ENCODE data around the gene SEMA4D.
A peak's percentile ranks its signal among the peaks of the same experiment; 100 is the strongest.

SEMA4D gene

GRCh38 chr9:89418474-89418845 lies 79.5 kb downstream of the SEMA4D start:
- TF ChIP-seq, protein P1, sequence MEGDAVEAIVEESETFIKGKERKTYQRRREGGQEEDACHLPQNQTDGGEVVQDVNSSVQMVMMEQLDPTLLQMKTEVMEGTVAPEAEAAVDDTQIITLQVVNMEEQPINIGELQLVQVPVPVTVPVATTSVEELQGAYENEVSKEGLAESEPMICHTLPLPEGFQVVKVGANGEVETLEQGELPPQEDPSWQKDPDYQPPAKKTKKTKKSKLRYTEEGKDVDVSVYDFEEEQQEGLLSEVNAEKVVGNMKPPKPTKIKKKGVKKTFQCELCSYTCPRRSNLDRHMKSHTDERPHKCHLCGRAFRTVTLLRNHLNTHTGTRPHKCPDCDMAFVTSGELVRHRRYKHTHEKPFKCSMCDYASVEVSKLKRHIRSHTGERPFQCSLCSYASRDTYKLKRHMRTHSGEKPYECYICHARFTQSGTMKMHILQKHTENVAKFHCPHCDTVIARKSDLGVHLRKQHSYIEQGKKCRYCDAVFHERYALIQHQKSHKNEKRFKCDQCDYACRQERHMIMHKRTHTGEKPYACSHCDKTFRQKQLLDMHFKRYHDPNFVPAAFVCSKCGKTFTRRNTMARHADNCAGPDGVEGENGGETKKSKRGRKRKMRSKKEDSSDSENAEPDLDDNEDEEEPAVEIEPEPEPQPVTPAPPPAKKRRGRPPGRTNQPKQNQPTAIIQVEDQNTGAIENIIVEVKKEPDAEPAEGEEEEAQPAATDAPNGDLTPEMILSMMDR (IDR thresholded peaks at IDR 0.05; ENCODE audit: borderline replicate concordance, extremely low read depth, low read length, poor library complexity, severe bottlenecking) = no peak
- no peak for TF ChIP-seq EZH2 (IDR thresholded peaks at IDR 0.05; ENCODE audit: borderline replicate concordance, low read depth, low read length, severe bottlenecking)
- ATAC-seq (ENCODE audit: insufficient read depth, low read depth) (no peak), DNase-seq (no peak)
- peaks cover 75% of the 10 kb centered on the region for H3K36me3 ChIP-seq (ENCODE audit: insufficient read depth, low read length)
- H3K4me1 ChIP-seq (ENCODE audit: insufficient read depth, low read length) = peaks cover 15% of the 10 kb centered on the region
- no peak overlapping the region for H3K9ac ChIP-seq (ENCODE audit: low read depth, low read length)
- no peaks in the 10 kb centered on the region for H3K9me3 ChIP-seq (ENCODE audit: insufficient read depth, low read length, severe bottlenecking)
- 0 out of 2 replicates have a peak overlapping the region, but pooled peaks have one; percentile 14 for H3K27ac ChIP-seq (ENCODE audit: low read length)
- no peak overlapping the region for H2AFZ ChIP-seq (ENCODE audit: low read depth, low read length)
- H3K79me2 ChIP-seq (ENCODE audit: insufficient read depth, low read length) = peaks cover 100% of the 10 kb centered on the region
- peaks cover 81% of the 10 kb centered on the region for H4K20me1 ChIP-seq (ENCODE audit: insufficient read depth, low read length)
- no peak overlapping the region for H3K4me2 ChIP-seq (ENCODE audit: insufficient read depth, low read length)
- no peaks in the 10 kb centered on the region for H3K27me3 ChIP-seq (ENCODE audit: insufficient read depth, low read length, poor library complexity)
- H3K4me3 ChIP-seq (ENCODE audit: low read depth in 1 of 2, low read length in 2 of 2) = no peak overlapping the region

DNA sequence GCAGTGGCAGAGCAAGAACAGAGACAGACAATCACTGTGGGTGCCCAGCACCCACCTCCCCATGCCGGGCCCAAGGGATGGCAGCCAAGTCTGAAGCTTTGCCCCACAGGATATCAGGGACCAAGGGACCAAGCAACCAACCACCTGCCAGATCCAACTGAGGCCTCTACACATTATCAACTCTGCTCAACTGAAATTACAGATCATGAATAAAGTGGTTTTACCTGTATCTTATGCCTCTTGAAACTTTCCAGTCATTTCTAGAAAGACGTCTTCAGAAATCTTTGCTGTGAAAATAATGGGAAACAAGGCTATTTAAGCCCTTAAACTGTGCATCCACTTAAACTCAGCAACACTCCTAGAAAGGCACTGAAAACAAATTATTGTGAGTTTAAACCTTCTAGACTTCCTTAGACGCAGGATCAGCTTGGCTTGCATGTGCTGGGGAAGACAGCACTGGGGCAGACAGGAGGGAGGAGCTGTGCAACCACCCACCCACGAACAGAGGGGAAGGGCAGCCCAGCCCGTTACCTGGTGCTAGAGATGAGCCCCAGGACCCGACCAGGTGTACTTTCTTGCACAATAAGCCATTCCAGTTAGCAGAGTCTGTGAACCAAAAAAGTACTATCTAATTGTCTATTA lies 80.0 kb downstream of the SEMA4D start:
- no peak overlapping the region for H3K9ac ChIP-seq (ENCODE audit: low read depth, low read length)
- no peaks in the 10 kb centered on the region for H3K27me3 ChIP-seq (ENCODE audit: insufficient read depth, low read length, poor library complexity)
- H3K4me3 ChIP-seq (ENCODE audit: low read depth in 1 of 2, low read length in 2 of 2) = no peak overlapping the region
- no peak overlapping the region for H2AFZ ChIP-seq (ENCODE audit: low read depth, low read length)
- H3K4me2 ChIP-seq (ENCODE audit: insufficient read depth, low read length) = no peak overlapping the region
- peaks cover 20% of the 10 kb centered on the region for H3K4me1 ChIP-seq (ENCODE audit: insufficient read depth, low read length)
- ATAC-seq (ENCODE audit: insufficient read depth, low read depth) (no peak), DNase-seq (no peak)
- H3K36me3 ChIP-seq (ENCODE audit: insufficient read depth, low read length) = peaks cover 80% of the 10 kb centered on the region
- peaks cover 100% of the 10 kb centered on the region for H3K79me2 ChIP-seq (ENCODE audit: insufficient read depth, low read length)
- H3K9me3 ChIP-seq (ENCODE audit: insufficient read depth, low read length, severe bottlenecking) = no peaks in the 10 kb centered on the region
- TF ChIP-seq, protein P1 (IDR thresholded peaks at IDR 0.05; ENCODE audit: borderline replicate concordance, extremely low read depth, low read length, poor library complexity, severe bottlenecking) = no peak
- TF ChIP-seq EZH2 (IDR thresholded peaks at IDR 0.05; ENCODE audit: borderline replicate concordance, low read depth, low read length, severe bottlenecking) = no peak
- H4K20me1 ChIP-seq (ENCODE audit: insufficient read depth, low read length) = peaks cover 84% of the 10 kb centered on the region
- H3K27ac ChIP-seq (ENCODE audit: low read length) = 0 out of 2 replicates have a peak overlapping the region, but pooled peaks have one; percentile 18

DNA sequence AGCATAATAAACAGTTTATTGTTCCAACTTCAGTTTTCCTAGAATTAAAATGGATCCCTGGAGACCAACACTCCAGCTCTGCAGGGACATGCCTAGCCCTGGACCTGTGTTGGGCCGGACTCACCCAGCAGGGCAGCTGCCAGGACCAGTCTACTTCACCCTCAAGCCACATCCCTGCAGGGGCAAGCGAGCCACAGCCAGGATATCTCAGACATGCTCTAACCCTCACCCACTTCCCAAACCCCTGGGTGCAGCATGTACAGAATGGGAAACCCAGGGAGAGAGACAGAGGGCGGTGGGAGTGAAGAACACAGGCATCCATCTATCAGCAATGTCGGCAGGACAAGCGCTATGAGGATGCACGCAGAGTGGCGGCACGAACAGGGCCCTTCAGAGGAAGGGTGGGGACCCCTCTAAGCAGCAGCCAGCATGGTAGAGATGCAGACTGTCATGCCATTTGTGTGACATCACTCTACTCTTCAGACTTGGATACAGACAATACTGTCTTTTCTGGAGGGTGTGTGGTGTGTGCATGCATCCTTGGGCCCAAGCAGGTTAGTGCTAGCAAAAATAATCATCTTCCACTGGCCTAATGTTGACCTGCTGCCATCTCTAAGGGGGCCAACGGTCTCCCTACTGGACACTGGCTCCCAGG lies 83.1 kb downstream of the SEMA4D start:
- H3K9ac ChIP-seq (ENCODE audit: low read depth, low read length) = no peak overlapping the region
- no peaks in the 10 kb centered on the region for H3K27me3 ChIP-seq (ENCODE audit: insufficient read depth, low read length, poor library complexity)
- no peak for DNase-seq
- no peak overlapping the region for H3K4me2 ChIP-seq (ENCODE audit: insufficient read depth, low read length)
- H2AFZ ChIP-seq (ENCODE audit: low read depth, low read length) = no peak overlapping the region
- H3K4me3 ChIP-seq (ENCODE audit: low read depth in 1 of 2, low read length in 2 of 2) = no peak overlapping the region
- H3K4me1 ChIP-seq (ENCODE audit: insufficient read depth, low read length) = peaks cover 51% of the 10 kb centered on the region
- peaks cover 86% of the 10 kb centered on the region for H3K36me3 ChIP-seq (ENCODE audit: insufficient read depth, low read length)
- TF ChIP-seq, protein P1 (IDR thresholded peaks at IDR 0.05; ENCODE audit: borderline replicate concordance, extremely low read depth, low read length, poor library complexity, severe bottlenecking) = no peak
- TF ChIP-seq EZH2 (IDR thresholded peaks at IDR 0.05; ENCODE audit: borderline replicate concordance, low read depth, low read length, severe bottlenecking) = no peak
- H3K9me3 ChIP-seq (ENCODE audit: insufficient read depth, low read length, severe bottlenecking) = no peaks in the 10 kb centered on the region
- peaks cover 100% of the 10 kb centered on the region for H3K79me2 ChIP-seq (ENCODE audit: insufficient read depth, low read length)
- no peak for ATAC-seq (ENCODE audit: insufficient read depth, low read depth)
- peak overlapping the region; percentile 43; the same call in 1 of the 2 replicates for H3K27ac ChIP-seq (ENCODE audit: low read length)
- peaks cover 71% of the 10 kb centered on the region for H4K20me1 ChIP-seq (ENCODE audit: insufficient read depth, low read length)
